ENCODE results near the gene PRKAR1B. TPM values are rescaled to one million over a fixed set of nuclear protein-coding genes. Genes with fewer than 3 reads are reported as not detected.

Gene PRKAR1B
- total and polyA plus RNA-seq, 2 donors (not counting 1 experiment from before 2014, with no cell fraction given), result 4.5 to 8.6 TPM

DNA sequence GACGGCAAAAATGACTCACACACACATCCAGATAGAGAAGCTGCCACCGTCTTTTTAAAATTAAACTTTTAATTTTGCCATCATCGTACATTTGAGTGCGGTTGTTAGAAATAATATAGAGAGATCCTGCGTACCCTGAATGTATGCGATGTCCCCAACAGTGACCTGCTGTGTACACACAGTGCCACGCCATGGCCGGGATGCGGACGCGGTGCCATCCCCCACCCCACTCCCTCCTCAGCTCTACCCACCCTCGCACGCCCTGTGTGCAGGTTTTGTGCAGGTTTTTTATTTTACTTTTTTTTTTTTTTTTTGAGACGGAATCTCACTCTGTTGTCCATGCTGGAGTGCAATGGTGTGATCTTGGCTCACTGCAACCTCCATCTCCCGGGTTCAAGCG, 148.7 kb downstream of the PRKAR1B start:
- Histone ChIP-seq H3K79me2 (ENCODE audit: control insufficient read depth, insufficient read depth, low read length) (no peaks in the 10 kb centered on the region), H3K9ac (ENCODE audit: low read length) (no peak overlapping the region), H3K9me3 (ENCODE audit: control extremely low read depth in 1 of 3, control insufficient read depth in 2 of 3, insufficient read depth in 1 of 3, low read length in 2 of 3) (peaks cover 0 to under 1% (median 0%) of the 10 kb centered on the region in 3 donors), H3K4me3 (ENCODE audit: control extremely low read depth in 1 of 5, extremely low read depth in 1 of 5, insufficient read depth in 1 of 5, low read depth in 2 of 5, low read length in 4 of 5) (no peak overlapping the region), H3K4me1 (ENCODE audit: control insufficient read depth in 2 of 2, insufficient read depth in 2 of 2, low read length in 2 of 2) (no peaks in the 10 kb centered on the region), H3K4me2 (replicated peaks; ENCODE audit: low read depth, low read length, poor library complexity, severe bottlenecking) (no peak overlapping the region), H3K27ac (ENCODE audit: low read length in 2 of 2) (no peak overlapping the region), H3K27me3 (replicated peaks in 1 of 4; ENCODE audit: control extremely low read depth in 1 of 4, control insufficient read depth in 3 of 4, insufficient read depth in 4 of 4, low read length in 3 of 4) (no peaks in the 10 kb centered on the region), H4K20me1 (ENCODE audit: control insufficient read depth, insufficient read depth, low read length, poor library complexity, severe bottlenecking) (no peaks in the 10 kb centered on the region), H3K36me3 (replicated peaks in 1 of 2; ENCODE audit: control extremely low read depth in 1 of 2, control insufficient read depth in 1 of 2, extremely low read depth in 1 of 2, insufficient read depth in 2 of 2, low read length in 1 of 2) (no peaks in the 10 kb centered on the region), H2AFZ (ENCODE audit: insufficient read depth, low read depth, low read length, poor library complexity, severe bottlenecking) (no peak overlapping the region)
- H3K27me3 Mint-ChIP-seq, result no peaks in the 10 kb centered on the region
- H3K9me3 Mint-ChIP-seq (ENCODE audit: insufficient read depth), result no peaks in the 10 kb centered on the region
- H3K27ac Mint-ChIP-seq, result no peak overlapping the region
- ATAC-seq (ENCODE audit: low read depth) (no peak), DNase-seq (no peak)
- 95% methylated on average over 4 of the region's 16 CpGs for WGBS (ENCODE audit: insufficient coverage)
- TF ChIP-seq, protein P1, sequence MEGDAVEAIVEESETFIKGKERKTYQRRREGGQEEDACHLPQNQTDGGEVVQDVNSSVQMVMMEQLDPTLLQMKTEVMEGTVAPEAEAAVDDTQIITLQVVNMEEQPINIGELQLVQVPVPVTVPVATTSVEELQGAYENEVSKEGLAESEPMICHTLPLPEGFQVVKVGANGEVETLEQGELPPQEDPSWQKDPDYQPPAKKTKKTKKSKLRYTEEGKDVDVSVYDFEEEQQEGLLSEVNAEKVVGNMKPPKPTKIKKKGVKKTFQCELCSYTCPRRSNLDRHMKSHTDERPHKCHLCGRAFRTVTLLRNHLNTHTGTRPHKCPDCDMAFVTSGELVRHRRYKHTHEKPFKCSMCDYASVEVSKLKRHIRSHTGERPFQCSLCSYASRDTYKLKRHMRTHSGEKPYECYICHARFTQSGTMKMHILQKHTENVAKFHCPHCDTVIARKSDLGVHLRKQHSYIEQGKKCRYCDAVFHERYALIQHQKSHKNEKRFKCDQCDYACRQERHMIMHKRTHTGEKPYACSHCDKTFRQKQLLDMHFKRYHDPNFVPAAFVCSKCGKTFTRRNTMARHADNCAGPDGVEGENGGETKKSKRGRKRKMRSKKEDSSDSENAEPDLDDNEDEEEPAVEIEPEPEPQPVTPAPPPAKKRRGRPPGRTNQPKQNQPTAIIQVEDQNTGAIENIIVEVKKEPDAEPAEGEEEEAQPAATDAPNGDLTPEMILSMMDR (IDR thresholded peaks at IDR 0.05), result no peak
- no peak for TF ChIP-seq EZH2 (IDR thresholded peaks at IDR 0.05; ENCODE audit: borderline replicate concordance, insufficient read depth, low read depth, low read length, poor library complexity, severe bottlenecking)
- ChIA-PET POLR2A (no interaction called here), CTCF (no interaction called here)
- no peaks in the 10 kb centered on the region for H3K4me1 Mint-ChIP-seq
- no peak overlapping the region for H3K4me3 Mint-ChIP-seq
- intact Hi-C loops (cut with micrococcal nuclease), result no loop called here

DNA sequence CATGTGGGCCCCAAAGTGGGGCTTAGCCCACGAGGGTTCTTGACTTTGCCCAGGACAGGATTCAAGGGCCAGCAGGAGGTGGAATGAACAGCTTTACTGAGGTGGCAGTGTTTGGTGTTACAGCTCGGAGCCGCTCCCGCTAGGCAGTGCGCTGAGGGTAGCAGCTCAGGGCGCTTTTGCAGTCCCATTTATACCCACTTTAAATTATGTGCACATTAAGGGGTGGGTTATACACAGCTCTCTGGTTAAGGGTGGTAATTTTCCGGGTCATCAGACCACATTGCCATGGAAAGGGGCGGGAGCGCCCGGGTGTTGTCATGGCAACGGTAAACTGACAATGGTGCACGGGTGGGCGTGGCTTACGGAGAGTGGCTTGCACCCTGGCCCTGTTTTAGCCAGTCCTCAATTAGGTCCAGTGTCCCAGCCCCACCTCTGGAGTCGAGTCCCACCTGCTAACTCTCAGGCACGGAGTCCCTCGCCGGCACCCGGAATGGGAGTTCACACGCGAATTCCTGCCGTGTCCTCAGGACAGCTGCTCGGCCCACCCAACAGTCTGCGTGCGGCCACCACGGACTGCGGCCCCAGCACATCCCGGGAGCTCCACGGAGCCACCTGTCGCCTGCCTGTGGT, 149.2 kb downstream of the PRKAR1B start:
- ATAC-seq (ENCODE audit: low read depth) (no peak), DNase-seq (no peak)
- H3K36me3 ChIP-seq (replicated peaks in 1 of 2; ENCODE audit: control extremely low read depth in 1 of 2, control insufficient read depth in 1 of 2, extremely low read depth in 1 of 2, insufficient read depth in 2 of 2, low read length in 1 of 2), result no peaks in the 10 kb centered on the region
- no peaks in the 10 kb centered on the region for H3K4me1 Mint-ChIP-seq
- H3K9me3 ChIP-seq (ENCODE audit: control extremely low read depth in 1 of 3, control insufficient read depth in 2 of 3, insufficient read depth in 1 of 3, low read length in 2 of 3), result no peaks in the 10 kb centered on the region
- no peaks in the 10 kb centered on the region for H3K9me3 Mint-ChIP-seq (ENCODE audit: insufficient read depth)
- H3K4me3 ChIP-seq (ENCODE audit: control extremely low read depth in 1 of 5, extremely low read depth in 1 of 5, insufficient read depth in 1 of 5, low read depth in 2 of 5, low read length in 4 of 5), result no peak overlapping the region
- no peaks in the 10 kb centered on the region for H3K27me3 Mint-ChIP-seq
- ChIA-PET POLR2A (no interaction called here), CTCF (no interaction called here)
- H3K27me3 ChIP-seq (replicated peaks in 1 of 4; ENCODE audit: control extremely low read depth in 1 of 4, control insufficient read depth in 3 of 4, insufficient read depth in 4 of 4, low read length in 3 of 4), result no peaks in the 10 kb centered on the region
- no peaks in the 10 kb centered on the region for H3K4me1 ChIP-seq (ENCODE audit: control insufficient read depth in 2 of 2, insufficient read depth in 2 of 2, low read length in 2 of 2)
- TF ChIP-seq, protein P1 (IDR thresholded peaks at IDR 0.05), result no peak
- TF ChIP-seq EZH2 (IDR thresholded peaks at IDR 0.05; ENCODE audit: borderline replicate concordance, insufficient read depth, low read depth, low read length, poor library complexity, severe bottlenecking), result no peak
- no peaks in the 10 kb centered on the region for H4K20me1 ChIP-seq (ENCODE audit: control insufficient read depth, insufficient read depth, low read length, poor library complexity, severe bottlenecking)
- intact Hi-C loops (cut with micrococcal nuclease), result no loop called here
- H2AFZ ChIP-seq (ENCODE audit: insufficient read depth, low read depth, low read length, poor library complexity, severe bottlenecking), result no peak overlapping the region
- H3K27ac ChIP-seq (ENCODE audit: low read length in 2 of 2), result no peak overlapping the region
- 97% methylated on average over 23 of the region's 30 CpGs for WGBS (ENCODE audit: insufficient coverage)
- H3K9ac ChIP-seq (ENCODE audit: low read length), result no peak overlapping the region
- H3K27ac Mint-ChIP-seq, result no peak overlapping the region
- H3K4me3 Mint-ChIP-seq, result no peak overlapping the region
- no peak overlapping the region for H3K4me2 ChIP-seq (replicated peaks; ENCODE audit: low read depth, low read length, poor library complexity, severe bottlenecking)
- no peaks in the 10 kb centered on the region for H3K79me2 ChIP-seq (ENCODE audit: control insufficient read depth, insufficient read depth, low read length)

Measured in B cell (primary cell).